GM15510 (cell line): ENCODE data around the gene SLC25A48.

Experiments
- POLR2A ChIP-seq: IDR thresholded peaks from 3 replicates; pipeline ENCODE4 v1.6.1; 2011; ENCODE audit warnings: borderline replicate concordance; ENCODE audit not compliant: insufficient read length; ENCODE audit errors: extremely low read depth

Gene SLC25A48

DNA sequence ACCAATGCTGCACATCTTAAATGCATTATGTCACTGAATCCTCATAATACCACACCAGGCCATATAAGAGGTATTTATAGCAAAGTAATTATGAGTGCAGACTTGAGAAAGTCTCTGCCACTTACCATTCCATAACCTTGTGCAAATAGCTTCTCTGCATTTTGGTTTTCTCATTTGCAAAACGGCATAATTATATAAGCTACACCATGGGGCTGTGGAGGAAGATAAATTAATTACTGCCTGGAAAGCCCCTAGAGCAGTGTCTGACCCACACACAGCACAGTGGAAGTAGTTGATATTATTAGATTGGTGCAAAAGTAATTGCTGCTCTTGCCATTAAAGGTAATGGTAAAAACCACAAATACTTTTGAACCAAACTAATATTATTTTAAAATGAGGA, 70.7 kb downstream of the SLC25A48 start:
- TF ChIP-seq POLR2A, result no peak

DNA sequence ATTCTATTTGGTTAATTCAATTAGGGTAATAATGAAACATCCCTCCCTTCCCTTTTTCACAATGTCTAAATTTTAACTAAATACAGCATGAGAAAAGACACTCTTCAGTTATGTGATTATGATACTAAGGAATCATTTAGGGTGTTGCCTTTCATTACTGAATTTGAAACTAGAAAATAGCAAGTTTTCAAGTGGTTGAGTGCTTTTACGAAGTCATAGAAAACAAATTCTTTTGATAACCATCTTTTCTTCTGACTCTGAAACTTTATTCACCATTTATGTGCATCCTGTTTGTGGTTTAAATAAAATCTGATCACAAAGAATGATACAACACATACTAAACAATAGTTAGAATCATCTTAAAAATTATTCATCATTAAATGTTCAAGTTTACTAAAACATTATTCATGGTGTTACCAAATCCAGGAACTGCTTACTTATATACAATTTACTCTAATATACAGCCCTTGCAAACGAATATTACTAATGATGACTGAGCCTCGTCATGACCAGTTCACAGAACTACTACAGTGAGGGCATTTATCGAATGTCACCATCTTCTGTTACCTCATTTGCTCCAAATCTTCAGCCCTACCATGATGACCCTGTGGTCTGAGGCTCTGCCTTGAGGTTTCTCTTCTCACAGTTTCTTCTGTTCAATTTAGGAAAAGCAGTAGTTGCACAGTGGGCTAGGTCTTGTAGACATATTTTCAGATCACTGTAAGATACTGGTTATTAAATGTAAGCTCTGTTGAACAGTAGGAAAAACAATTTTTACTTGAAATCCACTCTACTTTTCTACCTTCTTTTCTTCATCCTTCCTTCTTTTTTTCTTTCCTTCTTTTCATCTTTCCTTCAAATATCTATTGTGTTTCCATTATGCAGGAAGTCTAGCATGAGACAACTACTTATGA, 79.5 kb downstream of the SLC25A48 start:
- no peak for TF ChIP-seq POLR2A

- no peak for TF ChIP-seq POLR2A
Observed at GRCh38 chr5:135915466-135916001, 81.1 kb downstream of the SLC25A48 start.

GRCh38 chr5:135916638-135917263, 82.3 kb downstream of the SLC25A48 start:
- no peak for TF ChIP-seq POLR2A

DNA sequence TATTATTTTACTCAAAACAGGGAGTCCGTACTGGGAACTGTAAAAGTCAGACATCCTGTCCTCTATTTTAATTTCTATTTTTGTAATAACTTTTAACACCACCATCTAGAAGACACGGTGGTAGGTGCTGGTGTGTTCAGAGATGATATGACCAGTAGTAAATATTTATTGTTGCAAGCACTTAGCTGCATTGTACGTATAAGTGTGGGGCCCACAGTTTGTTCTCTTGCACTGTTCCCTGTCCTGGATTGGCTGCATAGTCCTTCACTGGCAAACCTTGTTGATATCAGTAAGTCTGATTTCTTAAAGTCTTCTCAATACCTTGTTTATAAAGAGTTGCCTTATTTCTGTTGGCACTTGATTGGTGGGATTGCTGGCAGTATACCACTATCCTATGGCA, 85.7 kb downstream of the SLC25A48 start:
- TF ChIP-seq POLR2A, result no peak

GRCh38 chr5:135921388-135921787, 86.9 kb downstream of the SLC25A48 start:
- TF ChIP-seq POLR2A, result no peak

GRCh38 chr5:135930029-135930948, 95.8 kb downstream of the SLC25A48 start:
- TF ChIP-seq POLR2A, result no peak

DNA sequence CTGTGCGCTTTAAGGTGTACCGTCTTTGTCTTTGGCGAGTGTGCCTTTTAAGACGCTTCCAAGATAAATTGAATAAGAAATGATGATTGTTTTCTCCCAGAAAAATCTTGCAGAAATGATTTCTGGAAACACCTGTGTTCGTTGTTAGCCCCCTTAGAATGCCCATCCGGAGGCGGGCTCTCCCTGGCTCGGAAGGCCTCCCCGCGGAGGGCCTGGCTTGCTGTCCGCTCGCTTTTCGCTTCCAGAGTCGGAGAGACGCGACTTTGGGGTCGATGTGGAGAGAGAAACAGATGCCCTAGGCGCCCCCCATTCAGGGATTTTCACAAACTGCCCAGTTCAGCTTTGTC, 96.5 kb downstream of the SLC25A48 start:
- TF ChIP-seq POLR2A, result no peak

DNA sequence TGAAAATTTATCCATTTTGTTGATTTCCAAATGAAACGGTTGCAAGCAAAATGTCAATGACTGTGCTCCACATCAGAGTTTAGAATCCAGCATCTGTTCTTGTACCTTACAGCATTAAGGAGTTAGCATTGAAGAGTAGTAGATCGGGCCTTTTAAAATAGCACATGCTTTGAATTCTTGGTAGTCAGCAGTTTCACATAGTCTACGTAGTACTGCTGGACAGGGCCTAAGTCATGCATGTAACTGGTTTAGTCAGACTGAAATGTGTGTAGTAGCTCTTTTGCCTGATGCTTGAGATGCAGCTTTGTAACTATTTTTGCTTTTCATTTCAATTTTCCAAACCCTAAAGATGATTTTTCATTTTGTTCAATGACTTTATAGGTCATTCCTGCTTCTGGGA, 100.5 kb downstream of the SLC25A48 start:
- no peak for TF ChIP-seq POLR2A

DNA sequence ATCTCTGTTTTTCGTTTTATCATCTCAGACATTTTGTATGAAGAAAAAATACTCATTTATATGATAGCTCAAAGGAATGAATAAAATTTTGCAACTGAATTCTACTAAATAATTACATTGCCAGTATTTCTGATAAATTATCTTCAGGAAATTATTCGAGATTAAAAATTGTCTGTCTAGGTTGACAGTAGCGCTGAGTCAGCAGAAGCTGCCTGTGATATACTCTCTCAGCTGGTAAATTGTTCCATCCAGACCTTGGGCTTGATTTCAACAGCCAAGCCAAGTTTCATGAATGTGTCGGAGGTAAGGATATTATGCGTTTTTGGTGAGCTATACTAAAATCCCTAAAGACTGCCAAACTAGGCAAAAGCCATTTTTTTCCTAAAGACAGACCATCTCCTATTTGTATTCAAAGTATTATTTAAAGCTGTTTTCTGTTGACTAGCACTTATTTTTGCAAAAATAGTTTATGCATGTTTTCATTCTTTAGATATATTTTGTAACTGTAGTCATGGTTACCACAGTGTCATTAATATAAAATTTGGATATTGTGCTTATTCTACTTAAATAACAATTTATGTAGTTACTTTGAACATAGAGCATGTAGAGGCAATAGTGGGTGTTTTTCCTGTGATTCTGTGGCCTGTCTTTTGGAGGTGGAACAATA, 102.9 kb downstream of the SLC25A48 start:
- TF ChIP-seq POLR2A, result no peak
